Activated CD8-positive, alpha-beta memory T cell treated with anti-CD3 and anti-CD28 coated beads for 48 hours (primary cell): Measurements from ENCODE around the gene ORC5.

Experiments used
- DNase-seq, 3 experiments: peaks; one replicate each; pipeline ENCODE4 v3.0.0-alpha.2; 2020; ENCODE audit warnings: low read depth in 2 of 3, low spot score in 2 of 3

The ORC5 gene

GRCh38 chr7:104127204-104127603 is 80.6 kb downstream of the ORC5 start:
- DNase-seq: no peak

DNA sequence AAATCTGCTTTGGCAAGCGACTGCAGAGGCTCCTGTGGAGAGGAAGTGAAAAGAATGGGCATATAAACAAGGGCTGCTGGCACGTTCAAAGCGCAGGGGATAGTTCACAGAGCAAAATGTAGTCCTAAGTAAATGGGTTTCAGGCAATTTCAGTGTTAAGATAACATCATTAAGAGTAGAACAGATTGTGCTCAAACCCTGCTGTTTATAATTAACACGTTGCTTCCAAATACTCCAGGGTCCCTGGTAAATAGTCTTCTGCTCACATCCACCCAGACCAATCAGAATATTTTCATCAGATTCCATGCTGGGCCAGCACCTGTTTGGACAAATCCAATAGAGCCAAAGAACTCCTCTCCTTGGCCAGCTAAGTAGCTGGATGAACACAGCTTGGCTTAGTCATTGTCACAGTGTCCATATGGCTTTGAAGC is 81.4 kb downstream of the ORC5 start:
- DNase-seq: no peak

GRCh38 chr7:104124893-104125477 is 82.8 kb downstream of the ORC5 start:
- DNase-seq: no peak

DNA sequence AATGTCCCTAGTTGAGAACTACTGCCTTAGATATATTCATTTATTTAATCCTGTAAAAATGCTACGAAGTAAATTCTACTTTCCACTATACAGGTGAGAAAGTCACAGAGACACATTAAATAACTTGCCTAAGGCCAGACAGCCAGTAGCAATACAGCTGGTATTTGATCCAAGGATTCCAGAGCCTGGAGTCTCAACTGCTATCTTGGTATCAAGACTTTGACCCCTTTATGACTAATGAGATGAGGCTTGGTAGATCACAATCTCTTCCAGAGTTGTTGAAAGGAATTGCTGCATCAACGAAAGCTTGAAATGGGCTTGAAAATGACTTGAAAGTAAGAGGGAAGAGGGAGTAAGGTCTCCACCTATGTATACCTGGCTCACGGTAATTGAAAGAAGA is 83.3 kb downstream of the ORC5 start:
- no peak for DNase-seq

DNA sequence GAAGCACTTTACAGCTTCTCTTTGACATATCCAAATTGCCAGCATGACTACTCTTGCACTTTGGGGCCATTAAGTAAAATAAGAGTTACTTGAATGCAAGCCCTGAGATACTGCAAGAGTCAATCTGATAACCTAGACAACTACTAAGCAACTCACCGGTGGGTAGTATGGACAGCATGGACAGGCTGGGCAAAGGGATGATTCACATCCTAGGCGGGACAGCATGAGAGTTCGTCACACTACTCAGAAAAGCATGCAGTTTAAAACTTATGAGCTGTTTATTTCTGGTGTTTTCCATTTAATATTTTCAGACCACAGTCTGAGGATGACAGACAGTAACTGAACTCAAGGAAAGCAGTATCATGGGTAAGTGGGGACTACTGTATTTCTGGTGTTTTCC is 84.0 kb downstream of the ORC5 start:
- no peak for DNase-seq

DNA sequence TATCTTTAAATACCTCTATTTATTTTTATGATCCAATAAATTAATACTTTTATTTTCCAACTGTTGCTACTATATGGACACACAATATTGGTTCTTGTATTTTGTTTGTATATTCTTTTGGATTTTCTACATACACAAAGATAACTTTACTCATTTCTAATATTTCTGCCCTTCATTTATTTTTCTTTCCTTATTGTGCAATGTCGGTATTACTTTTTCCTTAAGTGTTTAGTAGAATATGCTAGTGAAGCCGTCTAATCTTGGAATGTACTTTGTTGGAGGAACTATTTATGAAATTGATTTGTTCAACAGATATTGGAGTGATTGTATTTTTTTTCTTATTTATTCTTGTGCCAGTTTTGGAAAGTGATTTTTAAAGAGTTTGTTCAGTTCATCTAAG is 94.0 kb downstream of the ORC5 start:
- DNase-seq: no peak

DNA sequence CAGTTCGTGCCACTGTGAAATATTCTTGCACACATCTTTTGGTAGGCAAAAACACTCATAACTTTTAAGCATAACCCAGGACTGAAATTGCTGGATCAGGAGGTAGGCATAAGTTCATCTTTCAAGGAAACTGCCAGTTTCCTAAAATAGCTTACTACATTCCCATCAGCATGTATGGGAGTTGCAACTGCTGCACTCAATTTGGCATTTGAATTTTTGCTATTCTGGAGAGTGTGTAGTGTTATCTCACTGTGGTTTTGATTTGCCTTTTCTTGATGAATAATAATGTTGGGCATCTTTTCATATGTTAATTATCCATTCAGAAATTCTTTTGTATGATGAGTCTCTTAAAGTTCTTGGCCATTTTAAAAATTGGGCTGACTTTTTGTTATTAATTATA is 95.2 kb downstream of the ORC5 start:
- DNase-seq: no peak

DNA sequence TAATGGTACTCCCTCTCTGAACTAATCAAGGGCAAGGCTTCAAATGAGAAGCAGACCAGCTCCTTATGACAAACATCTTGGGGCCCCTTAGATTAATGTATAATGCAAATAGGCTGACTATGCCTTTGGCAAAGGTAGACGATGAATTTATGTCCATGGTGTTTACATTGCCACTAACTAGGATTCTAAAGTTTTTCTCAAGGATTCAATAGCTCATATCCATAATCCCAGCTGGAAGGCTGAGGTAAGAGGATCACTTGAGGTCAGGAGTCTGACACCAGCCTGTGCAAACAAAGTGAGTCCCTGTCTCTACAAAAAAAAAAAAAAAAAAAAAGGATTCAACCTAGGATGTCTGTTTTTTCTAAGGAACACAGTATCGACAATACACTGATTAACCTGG is 96.5 kb downstream of the ORC5 start:
- DNase-seq: no peak

- DNase-seq: no peak
These were observed 101.5 kb downstream of the ORC5 start for GRCh38 chr7:104106108-104106905.

DNA sequence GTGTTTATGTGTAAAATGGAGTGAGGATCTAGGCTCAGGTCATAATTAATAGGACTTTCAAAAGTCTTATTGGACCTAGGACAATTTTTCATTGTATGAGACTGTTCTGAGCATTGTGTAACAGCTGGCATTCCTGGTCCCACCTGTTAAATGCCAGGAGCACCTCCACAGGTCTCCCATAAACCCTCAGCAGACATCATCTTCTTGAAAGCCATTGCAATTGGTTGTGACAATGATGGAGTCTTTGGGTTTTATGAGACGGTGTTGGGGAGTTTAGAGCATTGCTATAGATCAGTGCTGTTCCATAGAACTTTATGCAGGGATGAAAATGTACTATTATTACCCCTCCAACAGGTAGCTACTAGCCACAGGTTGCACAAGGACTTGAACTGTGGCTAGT is 108.9 kb downstream of the ORC5 start:
- DNase-seq: no peak

DNA sequence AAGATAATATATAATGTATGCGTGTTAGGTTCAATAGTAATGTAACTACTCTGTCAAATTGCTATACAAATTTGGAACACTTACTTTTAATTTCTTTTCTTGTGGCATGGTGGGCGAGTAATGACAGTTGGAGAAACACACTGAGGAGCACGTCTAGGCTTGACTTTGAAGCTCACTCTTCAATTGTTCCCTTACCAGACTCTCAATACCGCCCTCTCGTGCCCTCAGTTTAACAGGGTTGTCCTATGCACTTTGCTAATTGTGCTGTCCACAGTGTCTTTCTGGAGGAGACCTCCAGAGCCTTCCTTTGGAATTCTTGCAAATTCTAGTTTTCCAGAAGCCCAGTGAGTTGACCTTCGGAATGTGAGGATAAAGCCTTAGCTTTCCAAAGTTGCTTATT is 111.1 kb downstream of the ORC5 start:
- no peak for DNase-seq

DNA sequence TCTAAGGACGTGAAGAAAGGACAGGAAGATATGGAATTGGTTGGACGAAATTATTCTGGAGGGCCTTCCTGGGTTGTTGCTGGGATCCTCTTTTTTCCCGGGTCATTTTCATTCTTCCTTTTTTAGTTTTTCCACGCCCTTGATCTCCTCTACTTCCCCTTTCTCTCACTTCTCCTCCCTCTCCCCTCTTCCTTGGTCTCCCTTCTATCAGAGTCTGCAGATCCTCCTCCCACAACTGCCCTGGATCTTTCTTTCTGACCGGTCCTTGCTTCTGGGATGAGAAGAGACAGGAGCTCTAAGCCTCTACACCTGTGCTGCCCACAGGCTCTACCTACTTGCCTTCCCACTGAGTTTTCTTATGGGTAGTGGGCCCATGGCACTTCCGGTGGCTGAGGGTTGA is 114.7 kb downstream of the ORC5 start:
- DNase-seq: no peak

DNA sequence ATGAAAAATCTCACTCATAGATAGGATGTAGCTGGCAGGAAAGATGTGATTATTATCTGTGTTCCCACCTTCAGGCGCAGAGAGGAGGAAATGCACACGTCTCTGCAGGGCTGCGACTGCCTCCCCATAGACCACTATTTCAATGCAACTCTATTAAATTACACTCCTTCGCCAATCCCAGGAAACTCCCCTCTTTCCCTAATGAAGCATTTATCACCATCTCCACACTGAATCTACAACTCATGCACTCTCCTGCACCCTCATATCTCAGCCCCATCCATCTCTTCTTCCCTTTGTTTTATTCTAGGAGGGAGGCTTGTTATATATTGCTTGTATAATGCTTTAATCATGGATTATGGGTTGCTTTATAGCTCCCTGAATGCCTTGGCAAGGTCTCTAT is 116.6 kb downstream of the ORC5 start:
- DNase-seq: no peak

- DNase-seq: no peak
These were observed 118.2 kb downstream of the ORC5 start for GRCh38 chr7:104089612-104090011.

GRCh38 chr7:104089061-104089460 is 118.8 kb downstream of the ORC5 start:
- DNase-seq: no peak
